ENCODE results near the gene APBB2. TPM values are rescaled to one million over a fixed set of nuclear protein-coding genes. Genes with fewer than 3 reads are reported as not detected.

APBB2 gene
- total and polyA plus RNA-seq, 3 donors from 2014 or later: 19.7 to 77.9 (median 59.8) TPM

DNA sequence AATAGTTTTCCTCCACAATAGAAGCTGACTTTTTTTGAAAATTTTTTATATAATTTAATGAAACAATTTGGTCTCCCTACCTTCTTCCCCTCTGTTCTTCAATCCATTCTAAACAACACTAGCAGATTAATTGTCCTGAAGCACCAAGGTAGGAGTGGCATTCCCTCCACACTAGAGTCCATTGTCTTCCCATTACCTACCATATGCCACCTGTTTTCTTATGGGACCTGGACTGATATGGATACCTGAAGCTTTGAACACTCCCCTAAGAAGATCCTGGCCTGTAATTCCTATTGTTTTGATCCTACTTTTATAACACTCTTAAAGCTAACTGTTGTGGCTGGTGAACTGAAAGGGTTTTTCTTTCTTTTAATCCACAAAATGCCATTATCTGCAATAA lies 92.0 kb downstream of the APBB2 start:
- no peak for TF ChIP-seq POLR2A (IDR thresholded peaks at IDR 0.05)
- TF ChIP-seq, protein P1, sequence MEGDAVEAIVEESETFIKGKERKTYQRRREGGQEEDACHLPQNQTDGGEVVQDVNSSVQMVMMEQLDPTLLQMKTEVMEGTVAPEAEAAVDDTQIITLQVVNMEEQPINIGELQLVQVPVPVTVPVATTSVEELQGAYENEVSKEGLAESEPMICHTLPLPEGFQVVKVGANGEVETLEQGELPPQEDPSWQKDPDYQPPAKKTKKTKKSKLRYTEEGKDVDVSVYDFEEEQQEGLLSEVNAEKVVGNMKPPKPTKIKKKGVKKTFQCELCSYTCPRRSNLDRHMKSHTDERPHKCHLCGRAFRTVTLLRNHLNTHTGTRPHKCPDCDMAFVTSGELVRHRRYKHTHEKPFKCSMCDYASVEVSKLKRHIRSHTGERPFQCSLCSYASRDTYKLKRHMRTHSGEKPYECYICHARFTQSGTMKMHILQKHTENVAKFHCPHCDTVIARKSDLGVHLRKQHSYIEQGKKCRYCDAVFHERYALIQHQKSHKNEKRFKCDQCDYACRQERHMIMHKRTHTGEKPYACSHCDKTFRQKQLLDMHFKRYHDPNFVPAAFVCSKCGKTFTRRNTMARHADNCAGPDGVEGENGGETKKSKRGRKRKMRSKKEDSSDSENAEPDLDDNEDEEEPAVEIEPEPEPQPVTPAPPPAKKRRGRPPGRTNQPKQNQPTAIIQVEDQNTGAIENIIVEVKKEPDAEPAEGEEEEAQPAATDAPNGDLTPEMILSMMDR (IDR thresholded peaks at IDR 0.05): no peak
- H3K9me3 ChIP-seq: no peaks in the 10 kb centered on the region
- no peaks in the 10 kb centered on the region for H3K36me3 ChIP-seq (ENCODE audit: low read depth, missing control alignments)
- H3K4me3 ChIP-seq: no peak overlapping the region
- H3K4me1 ChIP-seq: peaks cover 3% of the 10 kb centered on the region
- no peaks in the 10 kb centered on the region for H3K27me3 ChIP-seq
- H3K27ac ChIP-seq: no peak overlapping the region
- no peak for DNase-seq
- intact Hi-C loops (cut with DNase I; ENCODE audit: low total_unique reads): no loop called here

DNA sequence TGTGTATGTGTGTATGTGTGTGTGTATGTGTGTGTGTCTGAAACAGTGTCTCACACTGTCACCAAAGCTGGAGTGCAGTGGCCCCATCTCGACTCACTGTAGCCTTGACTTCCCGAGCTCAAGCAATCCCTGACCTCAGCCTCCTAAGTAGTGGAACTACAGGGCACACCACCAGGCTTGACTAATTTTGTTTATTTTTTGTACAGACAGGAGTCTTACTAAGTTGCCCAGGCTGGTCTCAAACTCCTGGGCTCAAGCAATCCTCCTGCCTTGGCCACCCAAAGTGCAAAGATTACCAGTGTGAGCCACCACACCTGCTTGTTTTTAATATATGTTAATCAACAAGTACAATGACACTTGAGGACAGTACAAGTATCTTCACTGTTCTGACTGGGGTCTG lies 92.4 kb downstream of the APBB2 start:
- intact Hi-C loops (cut with DNase I; ENCODE audit: low total_unique reads): no loop called here
- no peaks in the 10 kb centered on the region for H3K27me3 ChIP-seq
- H3K27ac ChIP-seq: no peak overlapping the region
- no peaks in the 10 kb centered on the region for H3K36me3 ChIP-seq (ENCODE audit: low read depth, missing control alignments)
- TF ChIP-seq, protein P1 (IDR thresholded peaks at IDR 0.05): no peak
- TF ChIP-seq POLR2A (IDR thresholded peaks at IDR 0.05): no peak
- no peaks in the 10 kb centered on the region for H3K9me3 ChIP-seq
- H3K4me3 ChIP-seq: no peak overlapping the region
- H3K4me1 ChIP-seq: peaks cover 3% of the 10 kb centered on the region
- 65 to 93% methylated on average over 2 of the region's 2 CpGs for WGBS, 2 donors
- no peak for DNase-seq

DNA sequence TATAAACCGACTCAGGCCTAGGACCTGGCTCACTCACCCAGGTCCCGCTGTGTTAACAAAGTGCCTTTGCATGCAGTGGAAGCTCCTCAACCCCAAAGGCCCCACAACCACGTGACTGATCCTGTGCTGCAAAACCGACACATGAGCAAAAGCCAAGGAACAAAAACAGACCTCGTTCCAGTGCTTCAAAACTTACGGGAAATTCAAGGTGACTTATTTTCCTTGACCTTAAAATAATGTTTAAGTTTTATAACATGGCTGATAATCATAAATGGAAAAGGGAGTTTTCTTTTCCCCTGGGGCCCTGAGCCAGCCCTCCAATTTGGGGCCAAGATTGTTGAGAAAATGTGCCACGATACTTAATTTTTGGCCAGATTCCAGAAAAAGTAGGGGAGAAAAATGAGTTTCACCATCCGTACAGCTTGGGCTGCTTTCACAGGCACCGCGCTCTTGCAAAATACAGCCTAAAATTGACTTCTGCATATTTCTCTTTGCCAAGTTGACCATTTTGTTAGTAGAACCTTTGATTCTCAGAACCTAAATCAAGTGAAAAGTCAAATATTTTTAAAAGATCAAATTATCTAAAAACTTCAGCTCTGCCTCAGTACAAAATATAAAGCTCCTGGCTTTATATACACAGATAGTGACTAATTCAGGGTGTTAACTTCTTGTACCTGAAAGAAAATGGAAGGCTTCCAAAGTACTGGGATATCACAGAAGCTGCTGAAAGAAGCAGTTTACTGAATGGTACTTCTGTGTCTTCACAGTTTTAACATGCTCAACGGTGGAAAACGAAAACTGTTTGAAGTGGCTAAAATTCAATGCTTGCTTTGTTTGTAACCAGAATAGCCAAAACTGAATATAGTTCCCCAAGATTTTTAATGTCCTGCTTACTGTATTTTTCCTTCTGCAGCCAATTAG lies 93.8 kb downstream of the APBB2 start:
- Histone ChIP-seq H3K27ac (peak overlapping the region; percentile 16 to 57), H3K4me3 (no peak overlapping the region), H3K4me1 (peaks cover 1% of the 10 kb centered on the region), H3K9me3 (no peaks in the 10 kb centered on the region), H3K27me3 (no peaks in the 10 kb centered on the region), H3K36me3 (ENCODE audit: low read depth, missing control alignments) (no peaks in the 10 kb centered on the region)
- DNase-seq: peak; percentile 83
- intact Hi-C loops (cut with DNase I; ENCODE audit: low total_unique reads): no loop called here
- TF ChIP-seq POLR2A (IDR thresholded peaks at IDR 0.05): no peak
- TF ChIP-seq, protein P1 (IDR thresholded peaks at IDR 0.05): no peak
- 25 to 42% methylated on average over 12 of the region's 12 CpGs for WGBS, 2 donors

DNA sequence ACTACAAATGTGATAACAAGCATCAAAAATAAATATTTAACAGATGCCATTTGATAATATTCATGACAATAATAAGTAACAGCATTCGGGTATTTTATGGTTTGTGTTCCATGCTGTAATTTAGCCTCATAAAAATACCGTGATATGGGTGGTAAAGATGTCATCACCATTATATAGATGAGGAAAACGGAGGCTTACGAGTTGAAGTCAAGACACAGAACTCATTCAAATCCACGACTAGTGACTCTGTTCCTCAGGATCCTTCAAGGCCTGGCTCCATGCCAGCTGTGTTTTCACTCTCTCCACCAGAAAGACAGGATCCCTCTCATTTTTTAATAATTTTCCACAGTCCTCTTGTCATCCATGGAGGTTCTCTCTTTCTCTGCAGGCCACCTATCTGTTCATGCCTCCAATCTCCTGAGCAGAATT lies 94.5 kb downstream of the APBB2 start:
- H3K9me3 ChIP-seq: no peaks in the 10 kb centered on the region
- WGBS, 2 donors: 70 to 84% methylated on average over 5 of the region's 5 CpGs
- H3K4me3 ChIP-seq: no peak overlapping the region
- intact Hi-C loops (cut with DNase I; ENCODE audit: low total_unique reads): no loop called here
- DNase-seq: no peak
- no peaks in the 10 kb centered on the region for H3K36me3 ChIP-seq (ENCODE audit: low read depth, missing control alignments)
- no peak for TF ChIP-seq POLR2A (IDR thresholded peaks at IDR 0.05)
- TF ChIP-seq, protein P1 (IDR thresholded peaks at IDR 0.05): no peak
- no peaks in the 10 kb centered on the region for H3K27me3 ChIP-seq
- H3K27ac ChIP-seq: peak overlapping the region in 1 of 2 donors; percentile 57
- no peaks in the 10 kb centered on the region for H3K4me1 ChIP-seq
